Activated gamma-delta T cell treated with anti-CD3 and anti-CD28 coated beads, Interleukin-2, amount 50 U/mL, for 16 hours (primary cell): ENCODE measurements around the gene HIVEP3.

ENCODE experiments used
- DNase-seq: peaks from one replicate; pipeline ENCODE4 v3.0.0-alpha.2; 2020; ENCODE audit warnings: low read depth

HIVEP3 gene

GRCh38 chr1:41533016-41533730 lies 385.5 kb downstream of the HIVEP3 start:
- no peak for DNase-seq

- no peak for DNase-seq
These were observed 386.3 kb downstream of the HIVEP3 start for GRCh38 chr1:41532206-41532975.

- no peak for DNase-seq
These were observed 388.3 kb downstream of the HIVEP3 start for GRCh38 chr1:41530411-41530810.

- no peak for DNase-seq
These were observed 388.9 kb downstream of the HIVEP3 start for GRCh38 chr1:41529621-41530395.

DNA sequence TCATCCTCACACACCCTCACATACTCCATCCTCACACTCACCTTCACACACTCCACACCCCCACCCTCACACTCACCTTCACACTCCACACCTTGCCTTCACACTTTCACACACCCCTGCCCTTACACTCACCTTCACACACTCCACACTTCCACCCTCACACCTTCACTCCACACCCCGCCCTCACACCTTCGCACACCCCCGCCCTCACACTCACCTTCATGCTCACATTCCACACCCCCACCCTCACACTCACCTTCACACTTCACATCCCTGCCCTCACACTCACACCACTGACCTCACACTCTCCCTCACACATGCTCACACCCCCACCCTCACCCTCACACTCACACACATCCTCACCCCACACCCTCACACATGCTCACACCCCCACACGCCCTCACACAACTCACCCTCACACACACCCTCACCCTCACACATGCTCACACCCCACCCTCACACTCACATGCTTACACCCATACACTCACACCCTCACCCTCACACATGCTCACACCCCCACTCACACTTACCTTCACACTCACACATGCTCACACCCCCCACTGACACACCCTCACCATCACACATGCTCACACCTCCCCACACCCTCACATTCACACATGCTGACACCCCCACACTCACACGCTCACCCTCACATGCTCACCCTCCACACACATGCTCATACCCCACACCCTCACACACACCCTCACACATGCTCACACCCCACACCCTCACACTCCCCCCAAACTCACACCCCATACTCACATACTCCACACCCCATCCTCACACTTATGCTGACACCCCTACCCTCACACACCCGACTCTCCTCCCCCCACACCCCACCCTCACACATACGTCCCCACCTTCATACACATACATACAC lies 389.8 kb downstream of the HIVEP3 start:
- no peak for DNase-seq

GRCh38 chr1:41528106-41528505 lies 390.6 kb downstream of the HIVEP3 start:
- DNase-seq: no peak

GRCh38 chr1:41526956-41527561 lies 391.7 kb downstream of the HIVEP3 start:
- no peak for DNase-seq

DNA sequence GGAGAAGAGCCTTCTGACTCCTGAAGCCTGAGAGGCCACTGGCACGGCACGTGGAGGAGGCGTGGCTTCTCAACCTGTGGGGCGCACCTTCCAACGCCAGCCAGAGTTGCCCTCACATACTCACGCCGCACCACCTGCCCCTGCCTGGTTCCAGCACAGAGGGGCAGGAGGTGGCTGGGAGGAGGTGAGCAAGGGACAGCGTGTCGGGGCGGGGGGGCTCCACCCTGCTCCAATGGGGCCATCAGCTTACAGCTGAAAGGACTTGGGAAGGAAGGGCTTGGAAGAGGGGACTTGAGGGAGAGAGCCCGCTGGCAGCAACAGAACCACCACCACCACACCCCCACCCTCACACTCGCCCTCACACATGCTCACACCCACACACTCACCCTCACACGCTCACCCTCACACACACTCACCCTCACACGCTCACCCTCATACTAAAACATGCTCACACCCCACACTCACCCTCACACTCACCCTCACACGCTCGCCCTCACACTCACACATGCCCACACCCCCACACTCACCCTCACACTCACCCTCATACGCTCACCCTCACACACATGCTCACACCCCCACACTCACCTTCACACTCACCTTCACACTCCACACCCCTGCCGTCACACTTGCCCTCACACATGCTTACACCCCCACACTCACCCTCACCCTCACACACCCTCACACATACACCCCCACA lies 392.7 kb downstream of the HIVEP3 start:
- DNase-seq: no peak

DNA sequence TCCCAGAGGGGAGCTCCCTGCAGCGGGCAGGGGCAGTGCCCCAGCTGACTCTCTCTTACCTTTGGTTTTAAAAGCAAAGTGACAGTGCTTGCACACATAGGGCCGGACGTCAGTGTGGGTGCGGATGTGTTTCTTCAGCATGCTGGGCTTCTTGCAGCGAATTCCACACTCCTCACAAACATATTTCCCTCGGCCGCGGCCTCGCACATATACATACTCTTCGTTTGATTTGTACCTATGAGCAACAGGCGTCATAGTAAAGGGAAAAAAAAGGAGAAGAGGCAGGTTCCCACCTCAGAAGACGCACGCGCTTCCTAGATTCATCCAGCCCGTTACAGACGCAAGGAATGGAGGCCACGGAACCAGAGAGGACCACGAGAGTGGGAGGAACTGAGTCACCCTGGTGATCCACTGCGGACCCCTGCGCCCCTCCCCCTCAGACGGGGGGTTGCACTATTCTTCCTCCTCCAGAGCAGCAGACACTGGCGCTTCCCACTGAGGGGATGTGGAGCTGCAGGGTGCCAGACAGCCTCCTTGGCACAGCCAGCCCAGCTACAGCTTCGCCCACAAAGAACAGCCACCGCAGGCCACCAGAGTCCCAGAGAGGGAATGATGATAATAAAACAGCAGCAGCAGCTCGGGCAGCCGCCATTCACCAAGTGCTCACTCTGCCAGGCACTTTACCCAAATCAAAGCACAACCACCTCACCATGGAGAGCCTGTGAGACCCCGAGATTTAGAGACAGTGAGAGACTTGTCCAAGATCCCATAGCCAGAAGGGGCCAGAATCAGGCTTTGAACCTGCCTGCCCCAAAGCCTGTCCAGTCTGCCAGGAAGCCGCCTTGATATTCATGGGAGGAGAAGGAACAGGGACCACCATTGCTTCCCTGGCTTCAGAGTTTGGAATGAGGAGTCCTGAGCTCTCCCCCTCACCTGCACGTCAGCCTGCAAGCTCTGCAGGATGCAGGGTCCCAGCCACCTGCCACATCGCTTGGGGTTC lies 393.7 kb downstream of the HIVEP3 start:
- no peak for DNase-seq

DNA sequence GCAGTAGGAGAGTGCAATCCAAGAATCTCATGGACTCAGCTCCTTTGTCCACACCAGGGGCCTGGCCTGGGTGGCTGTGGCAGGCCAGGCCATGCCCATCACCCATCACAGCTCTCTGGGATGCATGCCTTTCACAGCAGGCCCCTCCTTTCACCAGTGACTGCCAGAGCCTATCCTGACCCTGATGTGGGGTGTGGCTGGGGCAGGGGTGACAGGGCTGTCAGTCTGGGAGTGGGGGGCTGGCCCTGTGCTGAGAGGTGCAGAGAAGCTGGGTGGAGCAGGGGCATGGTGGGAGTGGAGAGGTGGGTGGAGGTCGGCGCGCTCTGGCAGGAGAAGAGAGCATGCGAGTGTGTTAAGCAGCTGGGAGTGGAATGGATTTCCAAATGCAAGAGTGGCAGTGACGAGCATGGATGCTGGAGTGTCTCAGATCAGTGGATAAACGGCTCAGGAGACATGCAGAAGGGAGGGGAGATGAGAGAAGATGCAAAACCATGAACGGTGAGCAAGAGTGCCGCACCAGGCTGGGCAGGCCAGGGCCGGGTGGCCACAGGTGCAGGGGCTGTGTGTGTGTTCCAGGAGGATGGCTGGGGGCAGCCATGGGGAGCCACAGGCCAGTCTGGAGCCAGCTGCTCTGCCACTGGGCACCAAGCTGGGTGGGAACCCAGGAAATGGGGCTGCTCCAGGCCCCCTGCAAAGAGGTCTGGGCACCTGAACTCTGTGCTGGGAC lies 394.6 kb downstream of the HIVEP3 start:
- DNase-seq: no peak

- DNase-seq: no peak
These were observed 395.7 kb downstream of the HIVEP3 start for GRCh38 chr1:41523071-41523470.

DNA sequence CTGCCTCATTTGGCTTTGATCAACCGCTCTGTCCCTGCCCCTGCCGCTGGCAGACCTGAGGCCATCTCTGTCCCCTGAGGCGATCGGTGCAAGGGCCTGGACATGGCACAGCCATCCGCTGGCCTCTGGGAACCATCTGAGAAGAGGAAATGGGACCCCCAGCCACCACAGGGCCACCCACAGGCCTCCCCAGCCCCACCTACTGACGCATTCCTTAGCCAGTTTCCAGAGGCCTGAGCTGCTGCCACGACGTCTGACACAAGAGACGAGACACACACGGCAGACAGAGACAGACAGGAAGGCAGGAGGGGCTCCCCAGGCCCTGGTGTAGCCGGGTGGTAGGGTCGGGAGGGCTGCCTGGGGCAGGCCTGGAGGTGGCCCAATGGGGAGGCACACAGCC lies 397.0 kb downstream of the HIVEP3 start:
- DNase-seq: no peak

- no peak for DNase-seq
These were observed 397.6 kb downstream of the HIVEP3 start for GRCh38 chr1:41520951-41521752.

GRCh38 chr1:41519667-41520066 lies 399.1 kb downstream of the HIVEP3 start:
- DNase-seq: no peak

- no peak for DNase-seq
These were observed 400.3 kb downstream of the HIVEP3 start for GRCh38 chr1:41518471-41518870.

DNA sequence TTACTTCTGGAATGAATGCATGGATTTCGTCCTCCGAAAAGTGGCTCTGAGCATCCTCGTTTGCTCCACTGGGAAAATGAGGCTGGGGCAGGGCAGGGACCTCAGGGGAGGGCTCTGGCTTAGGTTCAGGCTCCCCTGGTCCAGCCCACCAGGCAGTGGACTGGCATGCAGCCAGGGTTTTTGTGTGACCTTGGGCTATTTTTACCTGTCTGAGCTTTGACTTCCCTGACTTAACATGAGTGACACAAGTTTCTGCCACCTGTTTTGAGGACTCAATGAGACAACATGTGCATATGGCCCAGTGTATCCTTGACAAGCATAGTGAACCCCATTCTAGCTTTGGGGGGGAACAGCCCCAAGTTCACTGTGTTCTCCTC lies 401.7 kb downstream of the HIVEP3 start:
- DNase-seq: no peak

GRCh38 chr1:41516168-41517061 lies 402.3 kb downstream of the HIVEP3 start:
- DNase-seq: peak; percentile 34
